ENCODE results near the gene CPNE4.
"Not testable (repeated sequence)": the region's sequence is repeated elsewhere in the genome, so short reads cannot be mapped to it uniquely, and the experiment has no call there.

Gene CPNE4

GRCh38 chr3:131518680-131519079 is 516.1 kb downstream of the CPNE4 start:
- no peak for DNase-seq

- DNase-seq, result no peak
Measured at GRCh38 chr3:131505421-131505820, 529.4 kb downstream of the CPNE4 start.

GRCh38 chr3:131503320-131503635 is 531.5 kb downstream of the CPNE4 start:
- no peak for DNase-seq

- DNase-seq, result peak; percentile 83
Measured at GRCh38 chr3:131502530-131503319, 532.1 kb downstream of the CPNE4 start, which contains the start of gene MRPL3. Gene MRPL3, minus strand, starts transcription at chr3:131502971. Its CDS starts 150 bp downstream, at chr3:131502821.

- DNase-seq, result no peak
Measured at GRCh38 chr3:131501949-131502348, 532.9 kb downstream of the CPNE4 start.

- DNase-seq, result no peak
Measured at GRCh38 chr3:131494706-131495105, 540.1 kb downstream of the CPNE4 start.

- no peak for DNase-seq
Measured at GRCh38 chr3:131491775-131492174, 543.0 kb downstream of the CPNE4 start.

GRCh38 chr3:131491084-131491483 is 543.7 kb downstream of the CPNE4 start:
- DNase-seq, result no peak

GRCh38 chr3:131486545-131486944 is 548.3 kb downstream of the CPNE4 start:
- DNase-seq, result not testable (repeated sequence)

- no peak for DNase-seq
Measured at GRCh38 chr3:131485119-131485518, 549.7 kb downstream of the CPNE4 start.

- no peak for DNase-seq
Measured at GRCh38 chr3:131484496-131485111, 550.2 kb downstream of the CPNE4 start.
